Stomach (tissue), 9 donors: ENCODE measurements around the gene DCLRE1A. TPM values are rescaled to one million over a fixed set of nuclear protein-coding genes. Genes with fewer than 3 reads are reported as not detected.

Experiments used
- DNase-seq, 2 donors: peaks; one replicate each; pipeline versions ENCODE4 v3.0.0 to v3.0.0-alpha.2; 2013 to 2019
- H3K27ac ChIP-seq, 5 donors: fragments of 200-600 bp in 4 of 5; sonication (generic) in 4 of 5; one replicate each; pipeline ENCODE4 v1.5.1; 2013 to 2019; ENCODE audit warnings: mild to moderate bottlenecking in 1 of 5, moderate library complexity in 1 of 5
- H3K27me3 ChIP-seq, 3 donors: fragments of 200-600 bp; sonication (generic); one replicate each; pipeline ENCODE4 v1.5.1; 2017 to 2019; ENCODE audit warnings: mixed run types in 1 of 3
- H3K36me3 ChIP-seq, 4 donors: fragments of 200-600 bp; sonication (generic); 1 replicate in 3 of 4; 2 replicates in 1 of 4; pipeline ENCODE4 v1.5.1; 2016 to 2019
- H3K4me1 ChIP-seq, 4 donors: fragments of 200-600 bp; sonication (generic); one replicate each; pipeline ENCODE4 v1.5.1; 2016 to 2019
- H3K4me3 ChIP-seq, 4 donors: fragments of 200-600 bp; sonication (generic) in 3 of 4; one replicate each; pipeline ENCODE4 v1.5.1; 2016 to 2019; ENCODE audit warnings: mild to moderate bottlenecking in 1 of 4
- H3K9me3 ChIP-seq, 4 donors: fragments of 200-600 bp; sonication (generic); one replicate each; pipeline ENCODE4 v1.5.1; 2016 to 2019
- EP300 ChIP-seq: sonication (generic); formaldehyde crosslinking; IDR thresholded peaks from one replicate; pipeline ENCODE4 v1.6.1; 2017; ENCODE audit warnings: antibody characterized with exemption
- POLR2A ChIP-seq, 4 donors: fragments of 450-650 bp; IDR thresholded peaks; one replicate each; pipeline ENCODE4 v1.6.1; 2016; ENCODE audit warnings: antibody characterized with exemption in 4 of 4, control low read depth in 2 of 4, mild to moderate bottlenecking in 1 of 4, moderate library complexity in 1 of 4
- POLR2AphosphoS5 ChIP-seq, 3 donors: sonication (generic); formaldehyde crosslinking; IDR thresholded peaks; one replicate each; pipeline ENCODE4 v1.6.1; 2016; ENCODE audit warnings: antibody characterized with exemption in 3 of 3
- WGBS, 5 donors: extraction: QIAGEN DNeasy Blood & Tissue Kit in 3 of 5; methylation state at CpG; one replicate each; pipeline versions ENCODE4 v1.1.5 to v1.1.7; 2013 to 2018; 5-methylcytosine and 5-hydroxymethylcytosine counted together
- intact Hi-C: fragments of 100-400 bp; cut with DNase I; formaldehyde crosslinking; loops from one replicate; pipeline ENCODE4 v1.15.1; 2023; ENCODE audit warnings: low total_unique reads
- polyA plus RNA-seq, 3 donors: library from polyadenylated mRNA; stranded (reverse); fragments of 200-250 nt; gene quantifications; one replicate each; pipeline ENCODE4 v1.2.3, GENCODE V29; 2013
- total RNA-seq, 5 donors: library from RNA; depleted of rRNA; stranded (reverse); fragments of >200 nt; gene quantifications; one replicate each; pipeline versions ENCODE4 v1.1.0 to v1.2.3, GENCODE V29; 2014 to 2016
- TF ChIP-seq, protein P1 (sequence below), 7 experiments: fragments of 450-650 bp in 4 of 7; fragments of 200-600 bp in 3 of 7; sonication (generic) in 3 of 7; IDR thresholded peaks; one replicate each; pipeline ENCODE4 v1.5.1; 2016 to 2019; ENCODE audit warnings: antibody characterized with exemption in 7 of 7, control low read depth in 2 of 7, mild to moderate bottlenecking in 1 of 7
- donor health status: healthy with polysubstance abuse.
- donor health status: Bipolar disorder and iron deficiency.
- donor health status: healthy.

DCLRE1A gene
- total and polyA plus RNA-seq, 8 donors: 2.0 to 11.7 (median 3.6) TPM

DNA sequence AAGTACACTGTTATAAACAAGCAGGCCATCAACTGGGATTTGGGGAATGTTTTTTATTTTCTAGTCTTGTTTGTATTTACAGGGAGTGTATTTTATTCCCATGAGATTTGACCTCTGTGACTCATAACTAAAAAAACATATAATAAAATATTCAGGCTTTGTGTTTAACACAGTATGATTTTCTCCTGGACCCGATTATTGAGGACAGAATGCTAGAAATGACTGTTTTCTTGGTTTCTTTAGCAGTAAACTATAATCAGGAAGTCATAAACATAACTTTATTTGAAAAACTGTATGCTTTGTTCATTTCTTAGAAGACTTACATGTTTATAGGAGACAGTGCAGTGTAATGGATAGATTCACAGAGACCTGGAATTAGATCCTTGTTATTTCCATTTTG is 2.7 kb upstream of the DCLRE1A start:
- TF ChIP-seq POLR2AphosphoS5 (IDR thresholded peaks at IDR 0.05) (no peak), POLR2A (IDR thresholded peaks at IDR 0.05) (no peak), EP300 (no peak)
- TF ChIP-seq, protein P1, sequence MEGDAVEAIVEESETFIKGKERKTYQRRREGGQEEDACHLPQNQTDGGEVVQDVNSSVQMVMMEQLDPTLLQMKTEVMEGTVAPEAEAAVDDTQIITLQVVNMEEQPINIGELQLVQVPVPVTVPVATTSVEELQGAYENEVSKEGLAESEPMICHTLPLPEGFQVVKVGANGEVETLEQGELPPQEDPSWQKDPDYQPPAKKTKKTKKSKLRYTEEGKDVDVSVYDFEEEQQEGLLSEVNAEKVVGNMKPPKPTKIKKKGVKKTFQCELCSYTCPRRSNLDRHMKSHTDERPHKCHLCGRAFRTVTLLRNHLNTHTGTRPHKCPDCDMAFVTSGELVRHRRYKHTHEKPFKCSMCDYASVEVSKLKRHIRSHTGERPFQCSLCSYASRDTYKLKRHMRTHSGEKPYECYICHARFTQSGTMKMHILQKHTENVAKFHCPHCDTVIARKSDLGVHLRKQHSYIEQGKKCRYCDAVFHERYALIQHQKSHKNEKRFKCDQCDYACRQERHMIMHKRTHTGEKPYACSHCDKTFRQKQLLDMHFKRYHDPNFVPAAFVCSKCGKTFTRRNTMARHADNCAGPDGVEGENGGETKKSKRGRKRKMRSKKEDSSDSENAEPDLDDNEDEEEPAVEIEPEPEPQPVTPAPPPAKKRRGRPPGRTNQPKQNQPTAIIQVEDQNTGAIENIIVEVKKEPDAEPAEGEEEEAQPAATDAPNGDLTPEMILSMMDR (IDR thresholded peaks at IDR 0.05): no peak

DNA sequence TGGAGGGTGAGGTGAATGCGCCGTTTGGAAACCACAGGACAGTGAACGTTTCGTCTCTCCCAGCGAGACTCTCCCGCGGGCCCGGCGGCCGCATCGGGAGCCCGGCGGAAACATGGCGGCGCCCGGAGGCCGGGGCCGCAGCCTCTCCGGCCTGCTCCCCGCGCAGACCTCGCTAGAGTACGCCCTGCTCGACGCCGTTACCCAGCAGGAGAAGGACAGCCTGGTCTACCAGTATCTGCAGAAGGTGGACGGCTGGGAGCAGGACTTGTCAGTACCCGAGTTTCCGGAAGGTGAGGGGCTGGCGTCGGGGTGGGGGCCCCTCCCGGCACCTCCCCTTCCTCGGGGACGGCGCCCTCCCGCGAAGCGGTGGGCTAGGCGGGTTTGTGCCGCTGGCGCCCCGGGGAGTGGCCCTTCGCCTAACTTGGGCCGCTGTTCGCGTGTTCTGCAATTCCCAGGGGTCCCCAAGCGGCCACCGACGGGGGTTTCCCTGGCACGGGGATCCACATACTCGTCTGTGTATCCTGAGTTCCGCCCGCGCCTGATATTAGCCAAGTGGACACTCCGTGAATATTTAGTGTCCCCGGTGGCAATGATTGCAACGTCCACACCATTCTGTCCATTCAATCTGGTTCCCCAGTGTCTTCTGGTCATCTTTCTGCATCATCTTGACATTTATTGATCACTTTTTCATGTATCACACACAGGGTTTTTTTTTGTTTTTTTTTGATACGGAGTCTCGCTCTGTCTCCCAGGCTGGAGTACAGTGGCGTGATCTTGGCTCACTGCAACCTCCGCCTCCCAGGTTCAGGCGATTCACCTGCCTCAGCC is 1.1 kb upstream of the DCLRE1A start:
- peaks cover 17 to 79% (median 43%) of the 10 kb centered on the region in 4 donors for H3K4me1 ChIP-seq
- no peaks in the 10 kb centered on the region for H3K27me3 ChIP-seq
- TF ChIP-seq, protein P1 (IDR thresholded peaks at IDR 0.05): peak in 1 of 7 experiments; percentile 7
- TF ChIP-seq EP300: no peak
- intact Hi-C loops: no loop called here
- H3K9me3 ChIP-seq: no peaks in the 10 kb centered on the region
- WGBS, 5 donors: 0 to 3% (median 1%) methylated on average over 33 to 62 of the region's 62 CpGs
- peak overlapping the region; percentile 92 to 95 (median 93) for H3K27ac ChIP-seq
- peak overlapping the region; percentile 85 to 96 (median 87) for H3K4me3 ChIP-seq
- H3K36me3 ChIP-seq: peaks cover 3 to 14% (median 8%) of the 10 kb centered on the region in 4 donors
- DNase-seq: peak; percentile 47 to 81

More for the DNA sequence above, 2.7 kb upstream of the DCLRE1A start:
- 39 to 72% (median 56%) methylated on average over 1 of the region's 1 CpG for WGBS, 5 donors
- intact Hi-C loops: no loop called here
- no peak overlapping the region for H3K27ac ChIP-seq
- peak overlapping the region in 2 of 4 donors; percentile 85 to 96 for H3K4me3 ChIP-seq
- DNase-seq: no peak
- H3K9me3 ChIP-seq: no peaks in the 10 kb centered on the region
- H3K36me3 ChIP-seq: peaks cover 14 to 30% (median 23%) of the 10 kb centered on the region in 4 donors
- peaks cover 17 to 65% (median 41%) of the 10 kb centered on the region in 4 donors for H3K4me1 ChIP-seq
- no peaks in the 10 kb centered on the region for H3K27me3 ChIP-seq

DNA sequence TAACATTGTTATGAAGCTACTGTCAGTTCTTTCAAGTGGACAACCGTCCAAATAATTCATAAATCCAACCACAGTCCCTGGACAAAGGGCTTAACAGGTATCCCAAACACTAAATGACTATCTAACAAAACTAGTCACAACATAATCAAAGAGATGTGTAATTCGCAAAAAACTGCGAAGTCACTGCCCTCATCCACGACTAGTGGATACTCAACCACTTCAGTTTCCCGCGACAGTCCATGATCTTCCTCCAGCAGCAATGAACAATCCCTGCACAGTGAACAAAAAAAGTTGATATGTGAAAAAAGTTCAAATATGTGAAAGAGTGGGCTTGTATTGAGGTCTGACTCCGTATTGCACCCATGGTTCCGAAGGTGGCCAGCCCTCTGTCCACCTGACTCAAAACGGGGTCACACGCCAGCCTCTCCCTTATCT is 287 bp downstream of the DCLRE1A start:
- Histone ChIP-seq H3K36me3 (peaks cover 0 to 7% (median under 1%) of the 10 kb centered on the region in 4 donors), H3K27me3 (no peaks in the 10 kb centered on the region), H3K9me3 (no peaks in the 10 kb centered on the region), H3K4me3 (peak overlapping the region; percentile 85 to 96 (median 87)), H3K4me1 (peaks cover 17 to 80% (median 41%) of the 10 kb centered on the region in 4 donors), H3K27ac (peak overlapping the region; percentile 92 to 95 (median 93))
- DNase-seq: no peak
- TF ChIP-seq EP300 (no peak), POLR2AphosphoS5 (IDR thresholded peaks at IDR 0.05) (no peak), POLR2A (IDR thresholded peaks at IDR 0.05) (no peak)
- TF ChIP-seq, protein P1 (IDR thresholded peaks at IDR 0.05): no peak
- intact Hi-C loops: no loop called here
- WGBS, 5 donors: 9 to 18% (median 17%) methylated on average over 10 of the region's 10 CpGs

DNA sequence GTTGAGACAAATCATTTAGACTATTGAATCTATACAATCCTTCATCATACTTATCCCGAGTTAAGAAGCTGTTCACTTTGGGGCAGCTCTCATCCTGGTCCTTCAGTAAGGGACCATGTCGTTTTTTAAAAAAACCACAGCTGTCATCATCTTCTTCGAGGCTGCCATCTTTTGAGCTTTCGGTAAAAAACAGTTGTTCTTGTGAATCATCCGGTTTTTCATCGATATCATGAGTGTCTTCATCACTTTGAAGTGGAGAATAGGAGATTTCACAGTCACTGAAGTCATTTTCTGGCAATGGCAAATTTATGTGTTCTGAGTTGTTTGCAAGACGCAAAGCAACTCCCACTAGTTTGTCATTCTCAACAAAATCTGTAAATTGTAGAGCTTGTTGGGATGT is 3.9 kb downstream of the DCLRE1A start:
- Histone ChIP-seq H3K4me3 (no peak overlapping the region), H3K4me1 (peaks cover 6 to 56% (median 17%) of the 10 kb centered on the region in 4 donors), H3K27ac (no peak overlapping the region), H3K27me3 (no peaks in the 10 kb centered on the region), H3K36me3 (peaks cover 0 to 23% (median 14%) of the 10 kb centered on the region in 4 donors), H3K9me3 (no peaks in the 10 kb centered on the region)
- DNase-seq: no peak
- 91 to 96% (median 94%) methylated on average over 7 of the region's 7 CpGs for WGBS, 5 donors
- no peak for TF ChIP-seq POLR2A (IDR thresholded peaks at IDR 0.05)
- TF ChIP-seq POLR2AphosphoS5 (IDR thresholded peaks at IDR 0.05): no peak
- TF ChIP-seq, protein P1 (IDR thresholded peaks at IDR 0.05): no peak
- no peak for TF ChIP-seq EP300
- intact Hi-C loops: no loop called here
